GM19239 (cell line): ENCODE results near the gene SEMA3D.

ENCODE experiments used
- DNase-seq: peaks from one replicate; pipeline ENCODE4 v3.0.0; 2011; ENCODE audit warnings: low spot score; ENCODE audit not compliant: insufficient read length
- FAIRE-seq: peaks from 2 replicates; lab custom pipeline; 2011; peaks lifted over from hg19 to GRCh38; lab: Jason Lieb, UNC

Gene SEMA3D

GRCh38 chr7:85185424-85186082, 1.3 kb downstream of the SEMA3D start:
- FAIRE-seq, result no peak
- no peak for DNase-seq

- DNase-seq (no peak), FAIRE-seq (no peak)
Observed at GRCh38 chr7:85184599-85185423, 2.0 kb downstream of the SEMA3D start.

DNA sequence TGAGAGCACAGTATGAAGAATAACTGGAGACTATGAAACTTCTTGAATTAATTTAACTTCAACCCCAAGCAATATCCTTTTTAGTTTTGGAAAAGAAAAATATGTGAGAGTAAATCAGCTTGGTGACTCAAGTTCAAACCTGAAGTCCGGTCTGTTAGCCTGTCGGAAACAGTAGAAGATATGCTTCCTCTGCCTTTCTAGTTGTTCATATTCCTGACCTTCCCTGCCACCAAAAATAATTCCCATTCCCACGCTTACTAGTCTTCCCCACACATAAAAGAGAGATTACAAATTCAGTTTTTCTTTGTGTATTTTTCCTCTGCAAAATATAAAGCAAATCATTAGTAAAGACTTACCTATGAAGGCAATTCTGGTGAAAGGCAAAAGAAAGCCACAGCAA, 3.6 kb downstream of the SEMA3D start:
- FAIRE-seq, result no peak

DNA sequence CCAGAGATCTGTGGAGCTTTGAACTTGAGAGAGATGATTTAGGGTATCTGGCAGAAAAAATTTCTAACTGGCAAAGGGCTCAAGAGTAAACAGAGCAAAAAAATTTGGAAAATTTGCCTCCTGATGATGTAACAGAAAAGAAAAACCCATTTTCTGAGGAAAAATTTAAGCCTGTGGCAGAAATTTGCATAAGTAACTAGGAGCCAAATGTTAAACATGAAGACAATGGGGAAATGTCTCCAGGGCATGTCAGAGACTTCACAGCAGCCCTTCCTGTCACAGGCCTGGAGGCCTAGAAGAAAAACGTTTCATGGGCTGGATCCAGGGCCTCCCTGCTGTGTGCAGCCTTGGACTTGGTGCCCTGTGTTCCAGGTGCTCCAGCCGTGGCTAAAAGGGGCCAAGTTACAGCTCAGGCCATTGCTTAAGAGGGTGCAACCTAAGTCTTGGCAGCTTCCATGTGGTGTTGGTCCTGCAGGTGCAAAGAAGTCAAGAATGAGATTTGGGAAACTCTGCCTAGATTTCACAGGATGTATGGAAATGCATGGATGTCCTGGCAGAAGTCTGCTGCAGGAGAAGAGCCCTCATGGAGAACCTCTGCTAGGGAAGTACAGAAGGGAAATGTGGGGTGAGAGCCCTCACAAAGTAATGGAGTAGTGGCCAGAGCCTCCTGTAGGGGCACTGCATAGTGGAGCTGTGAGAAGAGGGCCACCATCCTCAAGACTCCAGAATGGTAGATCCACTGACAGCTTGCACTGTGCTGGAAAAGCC, 8.1 kb downstream of the SEMA3D start:
- FAIRE-seq, result no peak
- no peak for DNase-seq

More for the DNA sequence above, 3.6 kb downstream of the SEMA3D start:
- DNase-seq, result no peak

- FAIRE-seq (no peak), DNase-seq (no peak)
Observed at GRCh38 chr7:85177316-85177715, 9.5 kb downstream of the SEMA3D start.

DNA sequence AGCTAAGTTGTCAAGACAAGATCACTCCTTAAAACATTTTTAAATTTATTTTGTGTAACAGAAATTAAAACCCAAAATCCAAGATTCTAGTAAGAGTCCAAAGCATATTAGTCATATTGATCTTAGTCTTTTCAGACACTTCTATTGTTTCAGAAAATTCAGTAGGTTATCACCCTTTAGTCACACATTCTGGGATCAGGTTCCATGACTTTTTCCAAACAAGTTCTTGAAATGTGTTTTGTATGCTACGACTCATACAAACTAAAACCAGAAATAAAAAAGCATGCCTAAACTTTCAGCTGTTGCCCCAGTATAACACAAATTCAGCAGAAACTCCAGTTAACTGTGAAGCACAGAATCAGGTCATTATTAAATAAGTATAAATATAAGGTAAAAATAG, 10.7 kb downstream of the SEMA3D start:
- DNase-seq (no peak), FAIRE-seq (no peak)

DNA sequence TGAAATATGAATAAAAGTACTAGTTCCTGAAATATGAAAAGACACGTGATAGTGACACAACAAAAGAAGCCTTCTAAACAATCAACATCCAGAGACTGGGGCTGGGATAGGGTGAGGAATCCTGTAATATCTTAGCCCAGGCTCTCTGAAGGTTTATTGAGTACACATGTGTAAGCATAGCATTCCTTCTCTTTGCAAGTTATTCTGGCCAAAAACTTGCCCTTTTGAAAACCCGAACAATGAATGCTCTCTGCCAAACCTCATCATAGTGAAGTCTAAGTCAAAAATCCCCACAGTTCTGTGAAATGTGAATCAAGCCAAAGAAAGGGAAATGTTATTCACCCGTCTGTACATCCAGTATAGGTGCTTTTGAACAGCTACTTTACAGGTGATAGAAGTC, 11.6 kb downstream of the SEMA3D start:
- DNase-seq (no peak), FAIRE-seq (no peak)

GRCh38 chr7:85172530-85172941, 14.3 kb downstream of the SEMA3D start:
- FAIRE-seq (no peak), DNase-seq (no peak)

GRCh38 chr7:85167636-85168035, 19.2 kb downstream of the SEMA3D start:
- no peak for DNase-seq
- FAIRE-seq, result no peak

GRCh38 chr7:85165263-85165662, 21.6 kb downstream of the SEMA3D start:
- FAIRE-seq (no peak), DNase-seq (no peak)

- DNase-seq, result no peak
- FAIRE-seq, result no peak
Observed at GRCh38 chr7:85164376-85164775, 22.5 kb downstream of the SEMA3D start.

DNA sequence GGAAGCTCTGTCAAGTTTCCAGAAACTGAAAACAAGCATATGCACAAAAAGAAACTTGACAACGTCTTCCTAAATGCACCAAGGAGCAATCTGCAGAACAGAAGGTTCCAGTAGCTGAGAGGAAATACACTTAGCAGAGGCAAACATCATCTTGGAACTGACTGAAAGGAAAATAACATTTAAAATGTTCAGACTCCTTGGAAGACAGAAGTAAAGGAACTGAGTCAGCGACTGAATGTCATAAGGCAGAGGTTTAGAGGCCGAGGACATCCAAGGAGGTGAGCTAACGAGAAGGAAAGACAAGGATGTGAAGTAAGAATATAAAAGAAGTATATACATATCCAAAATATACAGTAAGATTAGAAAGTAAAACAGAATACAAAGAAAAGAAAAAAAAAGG, 24.1 kb downstream of the SEMA3D start:
- no peak for FAIRE-seq
- no peak for DNase-seq

GRCh38 chr7:85160223-85160622, 26.6 kb downstream of the SEMA3D start:
- no peak for DNase-seq
- peak; percentile 53 for FAIRE-seq

- no peak for DNase-seq
- no peak for FAIRE-seq
Observed at GRCh38 chr7:85159003-85159402, 27.9 kb downstream of the SEMA3D start.

DNA sequence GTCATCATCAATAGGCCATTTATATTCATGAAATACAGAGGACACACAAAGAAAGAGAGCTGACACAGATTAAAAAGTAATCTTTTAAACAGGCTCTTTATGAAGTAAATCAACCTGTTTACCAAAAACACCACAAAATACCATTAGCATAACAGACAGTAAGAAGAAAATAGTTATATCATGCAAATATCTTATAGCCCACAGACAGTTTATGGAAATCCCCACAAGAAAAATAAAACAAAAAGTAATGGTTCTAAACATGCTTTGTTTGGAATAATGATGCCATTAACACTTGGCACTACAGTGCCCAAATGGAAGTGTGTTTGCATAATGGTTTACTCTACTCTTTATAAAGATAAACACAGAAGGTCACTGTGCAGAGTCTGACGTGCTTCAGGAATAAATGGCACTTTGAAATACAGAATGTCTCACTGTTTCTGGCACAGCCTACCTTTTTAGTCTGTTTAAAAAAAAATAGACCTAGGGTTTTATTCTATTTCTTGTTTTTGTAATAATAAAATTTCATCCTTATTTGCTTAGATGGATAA, 30.1 kb downstream of the SEMA3D start:
- DNase-seq (no peak), FAIRE-seq (no peak)

- DNase-seq (no peak), FAIRE-seq (no peak)
Observed at GRCh38 chr7:85154282-85154937, 32.4 kb downstream of the SEMA3D start.

GRCh38 chr7:85153715-85154114, 33.1 kb downstream of the SEMA3D start:
- no peak for DNase-seq
- FAIRE-seq, result no peak

DNA sequence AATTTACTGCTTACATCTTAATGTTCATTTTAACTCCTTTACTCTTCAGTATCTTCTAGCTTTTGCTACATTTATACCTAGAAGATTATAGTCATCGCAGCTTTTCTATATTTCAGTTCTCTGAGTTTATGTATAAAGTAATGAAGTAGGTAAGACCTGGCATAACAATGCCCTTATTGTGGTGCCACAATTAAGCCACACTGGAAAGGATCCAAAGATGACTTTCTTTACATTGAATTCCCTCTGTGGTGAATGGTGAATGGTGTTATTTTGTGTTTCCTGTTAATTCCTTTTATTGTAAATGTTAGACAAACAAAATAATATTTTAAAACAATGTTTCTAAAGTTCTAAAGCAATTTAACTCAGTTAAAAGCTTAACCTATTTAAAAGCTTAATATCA, 36.2 kb downstream of the SEMA3D start:
- FAIRE-seq (no peak), DNase-seq (no peak)

DNA sequence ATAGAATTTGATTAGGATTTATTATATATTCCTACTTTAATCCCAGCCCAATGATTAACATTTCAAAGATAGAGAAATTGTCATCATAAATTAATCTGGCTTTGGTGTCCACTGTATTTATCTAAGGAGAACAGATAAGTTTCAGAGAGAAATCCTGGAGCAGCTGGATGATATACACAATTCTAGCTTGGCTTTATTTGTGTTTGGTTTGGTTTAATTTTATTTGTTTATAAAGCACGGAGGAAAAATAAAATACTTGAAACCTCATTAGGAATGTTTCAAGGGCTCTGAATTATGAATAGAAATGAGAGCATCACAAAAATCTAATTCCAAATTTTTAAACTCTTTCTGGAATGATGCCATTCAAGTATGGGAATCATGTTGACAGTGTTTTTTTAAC, 42.1 kb downstream of the SEMA3D start:
- DNase-seq (no peak), FAIRE-seq (no peak)

- DNase-seq (no peak), FAIRE-seq (no peak)
Observed at GRCh38 chr7:85135977-85136376, 50.9 kb downstream of the SEMA3D start.
